IPS DF 4.7 (cell line): ENCODE results near the gene ODAD3.

Source experiments
- DNase-seq: peaks from one replicate; pipeline ENCODE4 v3.0.0-alpha.2; 2013; ENCODE audit warnings: low spot score; ENCODE audit errors: extremely low read depth

ODAD3 gene

DNA sequence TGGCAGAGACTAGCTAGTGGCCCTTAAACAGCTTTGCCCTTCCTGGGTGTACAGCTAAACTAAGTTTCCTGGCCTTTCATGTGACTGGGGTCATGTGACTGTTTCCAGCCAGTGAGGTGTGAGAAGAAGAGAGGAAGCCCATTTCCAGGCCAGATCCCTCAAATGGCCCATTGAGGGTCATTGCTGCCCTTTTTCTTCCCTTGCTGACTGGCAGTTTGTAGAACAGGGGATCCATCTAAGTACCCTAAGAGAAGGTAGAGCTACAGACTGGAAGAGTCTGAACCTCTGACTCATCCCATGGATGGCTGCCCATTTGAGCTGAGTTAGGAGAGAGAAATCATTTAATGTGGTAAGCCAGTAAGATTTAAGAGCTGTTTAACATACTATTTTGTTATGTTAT lies 57.7 kb downstream of the ODAD3 start:
- DNase-seq, result no peak

DNA sequence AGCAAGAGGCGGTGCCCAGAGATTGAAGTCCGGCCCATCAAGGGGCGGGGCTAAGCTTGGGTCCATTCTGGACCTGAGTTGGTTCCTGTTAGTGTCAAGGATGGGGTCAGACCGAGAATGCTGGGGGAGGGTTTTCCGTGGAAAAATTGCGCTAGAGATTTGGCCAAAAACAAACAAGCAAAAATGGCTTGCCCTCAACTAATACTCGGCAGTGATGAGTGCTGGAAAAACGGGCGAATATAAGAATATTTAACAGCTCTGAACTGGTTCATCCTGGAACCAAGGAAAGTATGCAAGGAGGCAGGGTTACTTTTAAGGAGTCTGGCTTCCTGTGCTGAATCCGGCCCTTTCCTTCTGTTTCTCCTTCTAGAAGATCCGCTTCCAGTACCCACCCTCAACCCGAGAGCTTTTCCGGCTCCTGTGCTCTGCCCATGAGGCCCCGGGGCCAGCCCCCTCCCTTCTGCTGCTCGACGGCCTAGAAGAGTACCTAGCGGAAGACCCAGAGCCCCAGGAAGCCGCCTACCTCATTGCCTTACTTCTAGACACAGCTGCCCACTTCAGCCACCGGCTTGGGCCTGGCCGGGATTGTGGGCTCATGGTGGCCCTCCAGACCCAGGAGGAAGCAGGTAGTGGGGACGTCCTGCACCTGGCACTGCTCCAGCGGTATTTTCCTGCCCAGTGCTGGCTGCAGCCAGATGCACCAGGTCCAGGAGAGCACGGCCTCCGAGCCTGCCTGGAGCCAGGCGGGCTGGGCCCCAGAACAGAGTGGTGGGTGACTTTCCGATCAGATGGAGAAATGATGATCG lies 59.6 kb downstream of the ODAD3 start:
- no peak for DNase-seq

DNA sequence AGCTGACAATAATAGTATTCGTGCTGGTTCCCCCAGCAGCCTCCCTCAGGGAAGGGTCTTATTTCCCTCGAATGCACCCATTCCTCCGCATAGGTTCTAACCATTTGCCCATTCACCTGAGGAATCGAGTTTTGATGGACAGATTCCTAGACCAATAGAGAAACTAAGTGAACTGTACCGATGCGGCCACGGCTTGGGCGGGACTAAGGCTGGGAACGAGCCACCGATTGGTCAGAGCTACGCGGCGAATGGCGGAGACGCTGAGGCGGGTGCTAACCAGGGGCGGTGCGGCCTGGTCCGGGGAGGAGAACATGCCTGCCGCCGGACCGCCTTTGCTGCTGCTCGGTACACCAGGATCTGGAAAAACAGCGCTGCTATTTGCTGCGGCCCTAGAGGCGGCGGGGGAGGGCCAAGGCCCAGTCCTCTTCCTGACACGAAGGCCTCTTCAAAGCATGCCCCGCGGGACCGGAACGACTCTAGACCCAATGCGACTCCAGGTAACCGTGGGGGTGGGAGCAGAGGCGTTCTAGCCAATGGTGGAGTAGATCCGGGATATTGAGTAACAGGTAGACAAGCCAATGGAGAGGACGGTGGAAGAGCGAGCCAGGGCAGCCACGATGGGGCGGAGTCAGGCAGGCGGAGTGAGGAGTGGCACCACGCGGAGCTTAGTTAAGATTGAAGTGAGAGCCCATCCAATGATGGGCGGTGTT lies 60.3 kb downstream of the ODAD3 start, which contains the start of gene SWSAP1:
TSS of gene SWSAP1 (plus strand) at position 234 of the 710 bp plus-strand sequence. CDS start at position 249, 15 bp downstream.
- peak; percentile 98 for DNase-seq

DNA sequence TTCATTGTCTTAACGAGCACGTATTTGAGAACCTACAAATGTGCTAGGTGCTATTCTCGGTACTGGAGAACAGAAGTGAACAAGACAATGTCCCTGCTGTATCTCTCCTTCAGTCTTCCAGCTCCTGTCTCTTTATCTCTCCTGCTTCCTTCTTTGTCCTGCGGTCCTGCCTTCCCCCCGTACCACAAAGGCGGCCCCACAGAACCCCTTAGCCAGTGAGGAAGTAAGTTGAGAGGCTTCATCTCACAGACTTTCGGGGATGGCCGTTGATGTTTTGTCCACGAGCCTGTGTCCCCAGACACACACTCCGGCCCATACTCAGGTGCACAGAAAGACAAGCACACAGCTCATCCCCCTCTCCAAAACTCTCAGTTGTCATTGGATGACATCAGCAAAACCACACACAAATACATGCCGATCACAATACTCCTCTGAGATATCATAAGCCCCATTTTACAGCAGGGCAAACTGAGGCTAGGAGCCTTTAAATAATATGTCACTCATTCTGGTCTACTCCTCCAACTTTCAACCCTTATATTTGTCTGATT lies 61.0 kb downstream of the ODAD3 start:
- DNase-seq, result no peak

DNA sequence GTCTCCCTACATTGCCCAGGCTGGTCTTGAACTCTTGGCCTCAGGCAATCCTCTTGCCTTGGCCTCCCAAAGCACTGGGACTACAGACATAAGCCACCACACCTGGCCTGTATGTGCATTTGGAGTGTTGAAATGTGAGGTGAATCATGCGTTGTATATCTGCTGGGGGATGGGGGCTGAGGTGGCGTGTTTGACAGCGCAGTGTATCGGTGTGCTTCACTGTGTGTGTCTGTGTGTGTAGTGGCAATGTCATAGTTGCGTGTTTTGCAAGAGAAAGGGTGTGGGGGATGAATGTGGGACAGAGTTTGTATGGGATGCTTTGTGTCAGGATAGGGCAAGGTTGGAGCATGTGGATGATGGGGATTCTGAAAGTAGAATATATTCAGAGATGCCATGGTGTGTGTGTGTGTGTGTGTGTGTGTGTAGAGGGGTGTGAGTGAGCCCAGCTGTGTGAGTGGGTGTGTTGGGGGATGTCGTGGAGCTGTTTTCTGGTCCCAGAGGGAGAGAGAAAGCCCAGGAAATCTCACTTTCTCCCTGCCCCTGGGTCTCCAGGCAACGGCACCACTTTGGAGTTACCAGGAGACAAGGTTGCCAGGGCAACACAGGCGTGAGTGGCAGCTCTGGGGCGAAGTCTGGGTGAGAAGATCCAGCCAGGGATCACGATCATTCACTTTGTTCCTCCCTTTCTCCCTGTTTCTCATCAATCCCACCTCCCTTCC lies 61.6 kb downstream of the ODAD3 start:
- DNase-seq, result no peak

DNA sequence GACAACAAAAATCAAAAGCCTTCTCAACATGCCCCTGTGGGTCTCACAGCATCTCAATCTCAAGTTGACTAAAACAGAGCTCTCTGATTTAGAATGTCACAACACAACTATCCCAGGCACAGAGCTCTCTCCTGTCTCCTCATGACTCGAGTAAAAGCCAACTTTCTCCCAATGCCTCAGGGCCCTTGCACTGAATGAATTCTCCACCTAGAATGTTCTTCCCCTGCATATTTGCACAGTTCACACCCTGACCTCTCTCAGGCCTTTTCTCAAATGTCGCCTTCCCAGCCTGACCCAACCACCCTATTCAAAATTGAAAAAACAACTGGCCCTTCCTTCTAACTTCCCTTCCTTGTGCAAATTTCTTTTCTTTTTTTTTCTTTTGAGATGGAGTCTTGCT lies 64.2 kb downstream of the ODAD3 start:
- DNase-seq, result no peak
